SK-N-SH treated with all-trans-retinoic acid at 6 μM for 48 hours (cell line): Measurements from ENCODE around the gene CNPY4.

Experiments used
- ARNTL ChIP-seq: fragments of 450-650 bp; formaldehyde crosslinking; IDR thresholded peaks from 2 replicates; pipeline ENCODE4 v1.5.0; 2020; ENCODE audit warnings: low read depth, mild to moderate bottlenecking, moderate library complexity, borderline replicate concordance
- ESRRG ChIP-seq: fragments of 250-450 bp; sonication (Bioruptor Pico); IDR thresholded peaks from 2 replicates; pipeline ENCODE4 v1.6.1; 2021; ENCODE audit warnings: mild to moderate bottlenecking
- RARB ChIP-seq: fragments of 250-450 bp; sonication (Bioruptor Pico); IDR thresholded peaks from 2 replicates; pipeline ENCODE4 v1.8.0; 2021; ENCODE audit warnings: mild to moderate bottlenecking, moderate library complexity
- ZFP3 ChIP-seq: fragments of 250-450 bp; sonication (Bioruptor Pico); IDR thresholded peaks from 2 replicates; pipeline ENCODE4 v1.5.0; 2020; ENCODE audit warnings: mild to moderate bottlenecking, moderate library complexity
- ZFP30 ChIP-seq: fragments of 450-650 bp; formaldehyde crosslinking; IDR thresholded peaks from 2 replicates; pipeline ENCODE4 v1.5.0; 2022; ENCODE audit warnings: mild to moderate bottlenecking, moderate library complexity
- ZNF70 ChIP-seq: fragments of 450-650 bp; formaldehyde crosslinking; IDR thresholded peaks from 2 replicates; pipeline ENCODE4 v1.5.0; 2020; ENCODE audit warnings: mild to moderate bottlenecking, moderate library complexity
- TF ChIP-seq, protein P1 (sequence below): fragments of 250-450 bp; sonication (Bioruptor Pico); IDR thresholded peaks from 2 replicates; pipeline ENCODE4 v1.5.0; 2020; ENCODE audit warnings: mild to moderate bottlenecking, moderate library complexity
- TF ChIP-seq, protein P2 (sequence below): fragments of 250-450 bp; sonication (Bioruptor Pico); IDR thresholded peaks from 2 replicates; pipeline ENCODE4 v1.5.1; 2021; ENCODE audit warnings: mild to moderate bottlenecking, moderate library complexity
- TF ChIP-seq, protein P3 (sequence below): fragments of 250-450 bp; sonication (Bioruptor Pico); IDR thresholded peaks from 2 replicates; pipeline ENCODE4 v1.8.0; 2021; ENCODE audit warnings: low read depth, mild to moderate bottlenecking, moderate library complexity, borderline replicate concordance

DNA sequence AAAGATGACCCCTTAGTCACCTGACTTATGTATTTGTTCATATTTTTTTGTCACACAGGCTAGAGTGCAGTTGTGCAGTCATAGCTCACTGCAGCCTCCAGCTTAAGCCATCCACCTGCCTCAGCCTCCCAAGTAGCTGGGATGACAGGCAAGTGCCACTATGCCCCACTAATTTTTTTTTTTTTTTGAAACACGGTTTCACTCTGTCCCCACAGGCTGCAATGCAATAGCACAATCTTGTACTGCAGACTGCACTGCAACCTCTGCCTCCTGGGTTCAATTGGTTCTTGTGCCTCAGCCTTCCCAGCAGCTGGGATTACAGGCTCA is 9.2 kb downstream of the CNPY4 start:
- TF ChIP-seq, protein P1, sequence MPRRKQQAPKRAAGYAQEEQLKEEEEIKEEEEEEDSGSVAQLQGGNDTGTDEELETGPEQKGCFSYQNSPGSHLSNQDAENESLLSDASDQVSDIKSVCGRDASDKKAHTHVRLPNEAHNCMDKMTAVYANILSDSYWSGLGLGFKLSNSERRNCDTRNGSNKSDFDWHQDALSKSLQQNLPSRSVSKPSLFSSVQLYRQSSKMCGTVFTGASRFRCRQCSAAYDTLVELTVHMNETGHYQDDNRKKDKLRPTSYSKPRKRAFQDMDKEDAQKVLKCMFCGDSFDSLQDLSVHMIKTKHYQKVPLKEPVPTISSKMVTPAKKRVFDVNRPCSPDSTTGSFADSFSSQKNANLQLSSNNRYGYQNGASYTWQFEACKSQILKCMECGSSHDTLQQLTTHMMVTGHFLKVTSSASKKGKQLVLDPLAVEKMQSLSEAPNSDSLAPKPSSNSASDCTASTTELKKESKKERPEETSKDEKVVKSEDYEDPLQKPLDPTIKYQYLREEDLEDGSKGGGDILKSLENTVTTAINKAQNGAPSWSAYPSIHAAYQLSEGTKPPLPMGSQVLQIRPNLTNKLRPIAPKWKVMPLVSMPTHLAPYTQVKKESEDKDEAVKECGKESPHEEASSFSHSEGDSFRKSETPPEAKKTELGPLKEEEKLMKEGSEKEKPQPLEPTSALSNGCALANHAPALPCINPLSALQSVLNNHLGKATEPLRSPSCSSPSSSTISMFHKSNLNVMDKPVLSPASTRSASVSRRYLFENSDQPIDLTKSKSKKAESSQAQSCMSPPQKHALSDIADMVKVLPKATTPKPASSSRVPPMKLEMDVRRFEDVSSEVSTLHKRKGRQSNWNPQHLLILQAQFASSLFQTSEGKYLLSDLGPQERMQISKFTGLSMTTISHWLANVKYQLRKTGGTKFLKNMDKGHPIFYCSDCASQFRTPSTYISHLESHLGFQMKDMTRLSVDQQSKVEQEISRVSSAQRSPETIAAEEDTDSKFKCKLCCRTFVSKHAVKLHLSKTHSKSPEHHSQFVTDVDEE (CRISPR knock-in tag) = no peak
- TF ChIP-seq RARB (CRISPR knock-in tag) (no peak), ARNTL (no peak), ZNF70 (CRISPR knock-in tag) (no peak), ZFP3 (CRISPR knock-in tag) (no peak), ZFP30 (CRISPR knock-in tag) (no peak), ESRRG (CRISPR knock-in tag) (no peak)
- TF ChIP-seq, protein P2, sequence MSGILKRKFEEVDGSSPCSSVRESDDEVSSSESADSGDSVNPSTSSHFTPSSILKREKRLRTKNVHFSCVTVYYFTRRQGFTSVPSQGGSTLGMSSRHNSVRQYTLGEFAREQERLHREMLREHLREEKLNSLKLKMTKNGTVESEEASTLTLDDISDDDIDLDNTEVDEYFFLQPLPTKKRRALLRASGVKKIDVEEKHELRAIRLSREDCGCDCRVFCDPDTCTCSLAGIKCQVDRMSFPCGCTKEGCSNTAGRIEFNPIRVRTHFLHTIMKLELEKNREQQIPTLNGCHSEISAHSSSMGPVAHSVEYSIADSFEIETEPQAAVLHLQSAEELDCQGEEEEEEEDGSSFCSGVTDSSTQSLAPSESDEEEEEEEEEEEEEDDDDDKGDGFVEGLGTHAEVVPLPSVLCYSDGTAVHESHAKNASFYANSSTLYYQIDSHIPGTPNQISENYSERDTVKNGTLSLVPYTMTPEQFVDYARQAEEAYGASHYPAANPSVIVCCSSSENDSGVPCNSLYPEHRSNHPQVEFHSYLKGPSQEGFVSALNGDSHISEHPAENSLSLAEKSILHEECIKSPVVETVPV (CRISPR knock-in tag) = no peak
- TF ChIP-seq, protein P3, sequence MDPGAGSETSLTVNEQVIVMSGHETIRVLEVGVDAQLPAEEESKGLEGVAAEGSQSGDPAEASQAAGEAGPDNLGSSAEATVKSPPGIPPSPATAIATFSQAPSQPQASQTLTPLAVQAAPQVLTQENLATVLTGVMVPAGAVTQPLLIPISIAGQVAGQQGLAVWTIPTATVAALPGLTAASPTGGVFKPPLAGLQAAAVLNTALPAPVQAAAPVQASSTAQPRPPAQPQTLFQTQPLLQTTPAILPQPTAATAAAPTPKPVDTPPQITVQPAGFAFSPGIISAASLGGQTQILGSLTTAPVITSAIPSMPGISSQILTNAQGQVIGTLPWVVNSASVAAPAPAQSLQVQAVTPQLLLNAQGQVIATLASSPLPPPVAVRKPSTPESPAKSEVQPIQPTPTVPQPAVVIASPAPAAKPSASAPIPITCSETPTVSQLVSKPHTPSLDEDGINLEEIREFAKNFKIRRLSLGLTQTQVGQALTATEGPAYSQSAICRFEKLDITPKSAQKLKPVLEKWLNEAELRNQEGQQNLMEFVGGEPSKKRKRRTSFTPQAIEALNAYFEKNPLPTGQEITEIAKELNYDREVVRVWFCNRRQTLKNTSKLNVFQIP (CRISPR knock-in tag) = no peak
